Prostate gland (tissue), 2 donors: ENCODE measurements around the gene NEDD4L. TPM values are rescaled to one million over a fixed set of nuclear protein-coding genes. Genes with fewer than 3 reads are reported as not detected.
A peak's percentile ranks its signal among the peaks of the same experiment; 100 is the strongest.

Experiments used
- DNase-seq: peaks from one replicate; pipeline ENCODE4 v3.0.0-alpha.2; 2019; ENCODE audit warnings: low spot score
- H3K27ac ChIP-seq, 2 donors: fragments of 200-600 bp; sonication (generic); 2 replicates each; pipeline ENCODE4 v1.5.1; 2017 to 2019
- H3K27me3 ChIP-seq: fragments of 200-600 bp; sonication (generic); replicated peaks from 2 replicates; pipeline ENCODE4 v1.5.1; 2019; ENCODE audit not compliant: insufficient read depth
- H3K36me3 ChIP-seq, 2 donors: fragments of 200-600 bp; sonication (generic); 1 replicate in 1 of 2; 2 replicates in 1 of 2; pipeline versions ENCODE4 v1.5.1 to v1.8.1; 2017 to 2019
- H3K4me1 ChIP-seq: fragments of 200-600 bp; sonication (generic); replicated peaks from 2 replicates; pipeline ENCODE4 v1.5.1; 2019
- H3K4me3 ChIP-seq, 2 donors: fragments of 200-600 bp; sonication (generic); 2 replicates each; pipeline ENCODE4 v1.5.1; 2017 to 2019
- H3K9me3 ChIP-seq: fragments of 200-600 bp; sonication (generic); 2 replicates; pipeline ENCODE4 v1.5.1; 2017
- CTCF ChIP-seq, 4 experiments: fragments of 200-600 bp in 2 of 4; fragments of 450-650 bp in 2 of 4; sonication (generic) in 2 of 4; IDR thresholded peaks; 1 replicate in 3 of 4; 2 replicates in 1 of 4; pipeline ENCODE4 v1.5.1; 2016 to 2019; ENCODE audit warnings: antibody characterized with exemption in 4 of 4, mild to moderate bottlenecking in 2 of 4, moderate library complexity in 2 of 4
- POLR2A ChIP-seq: fragments of 450-650 bp; IDR thresholded peaks from one replicate; pipeline ENCODE4 v1.6.1; 2016; ENCODE audit warnings: antibody characterized with exemption, mild to moderate bottlenecking
- POLR2AphosphoS5 ChIP-seq: sonication (generic); formaldehyde crosslinking; IDR thresholded peaks from one replicate; pipeline ENCODE4 v1.6.1; 2017; ENCODE audit warnings: antibody characterized with exemption
- WGBS: methylation state at CpG from one replicate; pipeline ENCODE4 v1.1.5; 2018; 5-methylcytosine and 5-hydroxymethylcytosine counted together
- intact Hi-C: fragments of 100-400 bp; cut with DNase I; formaldehyde crosslinking; loops from one replicate; pipeline ENCODE4 v1.14.2; 2022
- total RNA-seq, 2 donors: library from RNA; depleted of rRNA; stranded (reverse); fragments of >200 nt; gene quantifications; one replicate each; pipeline ENCODE4 v1.1.0, GENCODE V29; 2016

The NEDD4L gene
- total RNA-seq, 2 donors from 2014 or later, result 280 to 420 TPM

- Histone ChIP-seq H3K27ac (peak overlapping the region; percentile 16 to 25), H3K4me1 (no peaks in the 10 kb centered on the region), H3K9me3 (no peaks in the 10 kb centered on the region), H3K36me3 (no peaks in the 10 kb centered on the region), H3K27me3 (no peaks in the 10 kb centered on the region), H3K4me3 (no peak overlapping the region)
- TF ChIP-seq CTCF (IDR thresholded peaks at IDR 0.05), result no peak
- TF ChIP-seq POLR2AphosphoS5, result peak; percentile 56
- DNase-seq, result peak; percentile 13
- WGBS, result 58% methylated on average over 8 of the region's 8 CpGs
- intact Hi-C loops, result no loop called here
Measured at GRCh38 chr18:58117786-58118403, 73.9 kb downstream of the NEDD4L start.

GRCh38 chr18:58118536-58118935 is 74.5 kb downstream of the NEDD4L start:
- peak overlapping the region; percentile 10 to 25 for H3K27ac ChIP-seq
- WGBS, result 95% methylated on average over 6 of the region's 6 CpGs

GRCh38 chr18:58119819-58120218 is 75.8 kb downstream of the NEDD4L start:
- TF ChIP-seq CTCF (IDR thresholded peaks at IDR 0.05), result no peak
- TF ChIP-seq POLR2A, result no peak
- TF ChIP-seq POLR2AphosphoS5, result no peak
- WGBS, result 90% methylated on average over 9 of the region's 9 CpGs
- Histone ChIP-seq H3K27ac (peak overlapping the region in 1 of 2 donors; percentile 28), H3K9me3 (no peaks in the 10 kb centered on the region), H3K36me3 (no peaks in the 10 kb centered on the region), H3K4me3 (no peak overlapping the region), H3K4me1 (no peaks in the 10 kb centered on the region), H3K27me3 (no peaks in the 10 kb centered on the region)
- DNase-seq, result no peak
- intact Hi-C loops, result loop anchor here (5.0 to 10.0 kb wide), 2 partner anchors 238 to 495 kb away; partner anchors contain the start of gene NARS1

More at GRCh38 chr18:58118536-58118935, 74.5 kb downstream of the NEDD4L start:
- Histone ChIP-seq H3K4me1 (no peaks in the 10 kb centered on the region), H3K36me3 (no peaks in the 10 kb centered on the region), H3K9me3 (no peaks in the 10 kb centered on the region), H3K27me3 (no peaks in the 10 kb centered on the region), H3K4me3 (no peak overlapping the region)
- TF ChIP-seq CTCF (IDR thresholded peaks at IDR 0.05), result no peak
- no peak for TF ChIP-seq POLR2AphosphoS5
- no peak for TF ChIP-seq POLR2A
- DNase-seq, result no peak
- intact Hi-C loops, result no loop called here

- H3K9me3 ChIP-seq, result no peaks in the 10 kb centered on the region
- 55% methylated on average over 3 of the region's 3 CpGs for WGBS
- H3K27me3 ChIP-seq, result no peaks in the 10 kb centered on the region
- TF ChIP-seq CTCF (IDR thresholded peaks at IDR 0.05) (no peak), POLR2AphosphoS5 (no peak), POLR2A (no peak)
- intact Hi-C loops, result loop anchor here (5.0 to 10.0 kb wide), 2 partner anchors 242 to 500 kb away; partner anchors contain the start of gene NARS1
- no peak for DNase-seq
- no peaks in the 10 kb centered on the region for H3K36me3 ChIP-seq
- no peak overlapping the region for H3K27ac ChIP-seq
- no peak overlapping the region for H3K4me3 ChIP-seq
- H3K4me1 ChIP-seq, result no peaks in the 10 kb centered on the region
Measured at GRCh38 chr18:58124475-58124874, 80.4 kb downstream of the NEDD4L start.

- no peaks in the 10 kb centered on the region for H3K36me3 ChIP-seq
- WGBS, result 98% methylated on average over 3 of the region's 3 CpGs
- TF ChIP-seq POLR2A, result no peak
- no peaks in the 10 kb centered on the region for H3K27me3 ChIP-seq
- no peak for DNase-seq
- no peak overlapping the region for H3K27ac ChIP-seq
- H3K4me1 ChIP-seq, result no peaks in the 10 kb centered on the region
- H3K9me3 ChIP-seq, result no peaks in the 10 kb centered on the region
- intact Hi-C loops, result loop anchor here (10.0 kb wide), 1 partner anchor 500 kb away; the partner anchor contains the start of gene NARS1
- H3K4me3 ChIP-seq, result no peak overlapping the region
Measured at GRCh38 chr18:58125183-58125582, 81.2 kb downstream of the NEDD4L start.
